ENCODE measurements around the gene ZNF880.
A peak's percentile ranks its signal among the peaks of the same experiment; 100 is the strongest.
"Not testable (repeated sequence)": the region's sequence is repeated elsewhere in the genome, so short reads cannot be mapped to it uniquely, and the experiment has no call there.

ZNF880 gene

DNA sequence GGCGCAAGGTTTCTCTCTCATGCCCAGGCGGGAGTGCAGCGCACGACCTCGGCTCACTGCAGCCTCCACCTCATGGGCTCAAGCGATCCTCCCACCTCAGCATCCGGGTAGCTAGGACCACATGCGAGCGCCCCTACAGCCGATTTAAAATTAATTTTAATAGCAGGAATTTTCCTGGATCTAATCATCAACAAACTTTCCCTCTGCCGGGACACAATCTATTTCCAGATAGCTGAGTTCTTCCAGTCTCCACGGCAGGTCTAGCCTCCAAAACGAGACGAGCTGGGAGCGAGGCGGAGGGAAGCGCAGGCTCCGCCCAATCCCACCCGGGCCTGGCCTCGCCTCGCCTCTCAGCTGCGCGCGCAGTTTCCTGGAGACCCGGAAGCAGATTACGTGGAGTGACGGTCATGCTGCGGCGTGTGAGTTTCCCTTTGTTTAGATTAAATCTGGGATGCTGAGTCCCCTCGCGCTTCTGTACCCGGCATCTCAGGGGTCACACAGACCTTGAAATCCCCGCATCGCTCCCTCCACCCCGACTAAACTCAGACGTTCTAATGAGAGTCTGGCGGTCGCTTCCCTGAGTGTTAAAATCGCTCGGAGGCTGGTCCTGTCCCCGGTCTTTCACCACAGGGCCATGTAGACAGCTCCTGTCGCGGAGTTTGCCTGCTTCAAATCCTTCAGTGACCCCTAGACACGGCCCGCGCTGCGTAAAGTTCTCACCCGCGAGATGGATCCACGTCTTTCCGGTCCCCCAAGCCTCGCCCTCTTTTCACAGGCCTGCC, at the start of gene ZNF880:
ZNF880 (plus strand) TSS at position 365 of the 782 bp plus-strand sequence; CDS start at position 408, 43 bp downstream.
- Histone ChIP-seq H3K27me3 (ENCODE audit: insufficient read depth, low read length) (no peaks in the 10 kb centered on the region), H3K36me3 (ENCODE audit: insufficient read depth, low read length) (peaks cover 30% of the 10 kb centered on the region), H3K4me1 (ENCODE audit: control insufficient read depth, insufficient read depth, low read length, unreplicated experiment) (peaks cover 4% of the 10 kb centered on the region), H3K79me2 (ENCODE audit: control insufficient read depth, insufficient read depth, low read length, unreplicated experiment) (peaks cover 11% of the 10 kb centered on the region), H2AFZ (ENCODE audit: low read length, unreplicated experiment) (peak within 1 kb of the TSS; percentile 98), H3K27ac (ENCODE audit: low read depth, low read length) (peak within 1 kb of the TSS; percentile 99), H3K4me3 (ENCODE audit: low read depth, low read length) (peak within 1 kb of the TSS; percentile 88)

GRCh38 chr19:52322429-52322828, 47.3 kb upstream of the ZNF880 start:
- Histone ChIP-seq H3K4me3 (ENCODE audit: low read depth, low read length) (no peak overlapping the region), H3K79me2 (ENCODE audit: control insufficient read depth, insufficient read depth, low read length, unreplicated experiment) (no peaks in the 10 kb centered on the region), H3K27ac (ENCODE audit: low read depth, low read length) (no peak overlapping the region), H2AFZ (ENCODE audit: low read length, unreplicated experiment) (no peak overlapping the region), H3K27me3 (ENCODE audit: insufficient read depth, low read length) (no peaks in the 10 kb centered on the region), H3K4me1 (ENCODE audit: control insufficient read depth, insufficient read depth, low read length, unreplicated experiment) (no peaks in the 10 kb centered on the region), H3K36me3 (ENCODE audit: insufficient read depth, low read length) (peaks cover 57% of the 10 kb centered on the region)

DNA sequence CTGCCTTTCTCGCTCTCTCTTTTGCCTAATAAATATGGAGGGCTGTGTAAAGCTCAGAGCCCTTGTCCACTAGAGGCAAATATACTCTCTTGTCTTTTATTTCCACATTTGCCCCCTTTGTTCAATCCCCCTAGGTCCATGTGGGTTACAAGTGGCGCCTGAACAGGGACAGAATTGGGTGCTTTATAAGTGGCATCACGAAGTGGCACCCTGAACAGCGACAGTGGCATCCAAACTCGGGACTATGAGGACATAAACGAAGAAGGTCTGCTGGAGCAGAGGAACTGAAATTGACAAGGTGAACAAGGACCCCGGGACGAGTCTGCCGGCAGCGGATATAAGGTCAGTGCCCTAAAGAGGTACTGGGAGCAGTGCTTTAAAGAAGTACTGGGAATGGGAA, 38.0 kb upstream of the ZNF880 start:
- no peaks in the 10 kb centered on the region for H3K79me2 ChIP-seq (ENCODE audit: control insufficient read depth, insufficient read depth, low read length, unreplicated experiment)
- no peak overlapping the region for H2AFZ ChIP-seq (ENCODE audit: low read length, unreplicated experiment)
- no peaks in the 10 kb centered on the region for H3K36me3 ChIP-seq (ENCODE audit: insufficient read depth, low read length)
- no peak overlapping the region for H3K27ac ChIP-seq (ENCODE audit: low read depth, low read length)
- no peaks in the 10 kb centered on the region for H3K4me1 ChIP-seq (ENCODE audit: control insufficient read depth, insufficient read depth, low read length, unreplicated experiment)
- no peak overlapping the region for H3K4me3 ChIP-seq (ENCODE audit: low read depth, low read length)
- H3K27me3 ChIP-seq (ENCODE audit: insufficient read depth, low read length), result no peaks in the 10 kb centered on the region

DNA sequence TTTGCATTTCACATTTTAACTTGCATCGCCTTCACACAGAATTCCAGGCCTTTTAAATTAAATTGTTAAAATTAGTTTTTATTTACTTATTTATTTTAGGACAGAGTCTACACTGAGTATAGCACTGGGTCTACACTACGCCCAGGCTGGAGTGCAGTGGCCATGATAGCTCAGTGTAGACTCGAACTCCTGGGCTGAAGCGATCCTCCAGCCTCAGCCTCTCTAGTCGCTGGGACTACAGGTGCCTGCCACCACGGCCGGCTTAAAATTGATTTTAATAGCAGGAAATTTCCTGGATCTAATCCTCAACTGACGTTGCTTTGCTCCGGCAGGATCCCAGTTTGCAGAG, 34.0 kb upstream of the ZNF880 start:
- Histone ChIP-seq H3K79me2 (ENCODE audit: control insufficient read depth, insufficient read depth, low read length, unreplicated experiment) (no peaks in the 10 kb centered on the region), H3K36me3 (ENCODE audit: insufficient read depth, low read length) (0 out of 2 replicates have a peak, but pooled peaks cover 3% of the 10 kb centered on the region), H3K27ac (ENCODE audit: low read depth, low read length) (no peak overlapping the region), H3K4me3 (ENCODE audit: low read depth, low read length) (peak overlapping the region; percentile 96), H2AFZ (ENCODE audit: low read length, unreplicated experiment) (peak overlapping the region; percentile 53), H3K27me3 (ENCODE audit: insufficient read depth, low read length) (no peaks in the 10 kb centered on the region), H3K4me1 (ENCODE audit: control insufficient read depth, insufficient read depth, low read length, unreplicated experiment) (no peaks in the 10 kb centered on the region)

DNA sequence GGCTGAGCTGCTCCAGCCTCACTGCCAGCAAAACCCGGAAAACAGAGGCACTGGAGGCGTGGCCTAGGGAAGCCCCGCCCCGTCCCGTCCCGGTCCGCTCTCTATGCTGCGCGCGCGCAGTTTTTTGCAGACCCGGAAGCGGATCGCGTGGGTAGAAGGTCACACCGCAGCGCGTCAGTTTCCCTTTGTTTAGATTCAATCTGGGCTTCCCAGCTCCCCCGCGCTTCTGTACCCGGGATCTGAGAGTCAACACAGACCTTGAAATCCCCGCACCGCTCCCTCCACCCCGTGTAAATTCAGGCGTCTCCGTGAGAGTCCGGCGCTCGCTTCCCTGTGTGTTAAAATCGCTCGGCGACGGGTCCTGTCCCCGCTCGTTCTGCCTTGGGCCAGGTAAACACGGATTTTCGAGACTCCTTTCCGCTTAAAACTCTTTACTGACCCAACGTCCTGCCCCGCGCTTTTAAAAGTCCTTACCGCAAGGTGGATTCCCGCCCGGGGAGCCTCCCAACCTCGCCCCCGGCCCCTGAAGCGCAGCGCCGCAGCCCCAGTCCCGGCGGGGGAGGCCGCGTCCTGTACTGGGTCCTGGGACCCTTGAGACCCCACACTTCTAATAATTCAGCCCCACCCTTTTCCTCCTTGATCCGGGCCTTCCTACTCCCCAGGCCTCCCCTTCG, 33.5 kb upstream of the ZNF880 start, which contains the start of gene ZNF610:
ZNF610 (plus strand) TSS at position 127 of the 674 bp plus-strand sequence. CDS start 12,930 bp downstream, outside the sequence.
- Histone ChIP-seq H2AFZ (ENCODE audit: low read length, unreplicated experiment) (peak within 1 kb of the TSS; percentile 74), H3K4me3 (ENCODE audit: low read depth, low read length) (peak within 1 kb of the TSS; percentile 96), H3K27ac (ENCODE audit: low read depth, low read length) (peak within 1 kb of the TSS; percentile 62), H3K36me3 (ENCODE audit: insufficient read depth, low read length) (0 out of 2 replicates have a peak, but pooled peaks cover 3% of the 10 kb centered on the region), H3K79me2 (ENCODE audit: control insufficient read depth, insufficient read depth, low read length, unreplicated experiment) (no peaks in the 10 kb centered on the region), H3K4me1 (ENCODE audit: control insufficient read depth, insufficient read depth, low read length, unreplicated experiment) (no peaks in the 10 kb centered on the region), H3K27me3 (ENCODE audit: insufficient read depth, low read length) (no peaks in the 10 kb centered on the region)

DNA sequence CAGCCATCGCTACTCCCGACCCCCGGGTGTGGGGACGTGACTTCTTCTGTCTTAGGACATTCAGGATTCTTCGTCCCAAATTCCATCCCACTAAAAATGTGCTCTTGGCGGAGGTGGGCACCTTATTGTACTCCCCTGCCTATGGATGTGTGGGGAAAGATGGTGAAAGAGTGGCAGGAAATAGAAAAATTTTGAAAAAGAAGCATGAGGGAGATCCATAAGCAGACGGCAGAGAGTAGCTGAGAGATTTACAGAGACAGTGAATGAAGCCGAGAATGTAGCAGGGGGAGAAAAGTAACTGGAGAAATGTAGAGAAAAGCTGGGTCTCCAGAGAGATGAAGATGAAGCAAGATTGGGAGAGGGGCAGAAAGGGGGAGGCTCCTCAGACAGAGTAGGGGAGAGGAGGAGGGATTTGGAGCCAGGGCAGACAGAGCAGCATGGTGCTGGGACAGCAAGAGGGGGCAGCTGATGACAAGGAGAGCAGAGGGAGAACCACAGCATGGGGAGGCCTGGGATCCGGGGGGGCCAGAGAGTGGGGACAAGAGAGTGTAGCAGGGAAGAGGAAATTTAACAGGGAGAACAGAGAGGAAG, 32.8 kb upstream of the ZNF880 start:
- Histone ChIP-seq H3K27me3 (ENCODE audit: insufficient read depth, low read length) (no peaks in the 10 kb centered on the region), H3K79me2 (ENCODE audit: control insufficient read depth, insufficient read depth, low read length, unreplicated experiment) (no peaks in the 10 kb centered on the region), H3K36me3 (ENCODE audit: insufficient read depth, low read length) (0 out of 2 replicates have a peak, but pooled peaks cover 3% of the 10 kb centered on the region), H2AFZ (ENCODE audit: low read length, unreplicated experiment) (peak overlapping the region; percentile 74), H3K4me3 (ENCODE audit: low read depth, low read length) (peak overlapping the region; percentile 96), H3K4me1 (ENCODE audit: control insufficient read depth, insufficient read depth, low read length, unreplicated experiment) (no peaks in the 10 kb centered on the region), H3K27ac (ENCODE audit: low read depth, low read length) (peak overlapping the region; percentile 62; the same call in 1 of the 2 replicates)

DNA sequence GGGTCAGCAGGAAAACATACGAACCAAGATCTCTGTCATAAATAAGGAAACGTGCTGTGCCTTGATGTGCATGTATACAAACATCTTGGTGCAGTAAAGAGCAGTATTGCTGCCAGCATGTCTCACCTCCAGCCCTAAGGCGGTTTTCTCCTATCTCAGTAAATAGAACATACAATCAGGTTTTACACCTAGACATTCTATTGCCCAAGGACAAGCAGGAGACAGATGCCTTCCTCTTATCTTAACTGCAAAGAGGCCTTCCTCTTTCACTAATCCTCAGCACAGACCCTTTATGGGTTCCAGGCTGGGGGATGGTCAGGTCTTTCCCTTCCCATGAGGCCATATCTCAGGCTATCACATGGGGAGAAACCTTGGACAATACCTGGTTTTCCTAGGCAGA, 30.7 kb upstream of the ZNF880 start:
- H3K27me3 ChIP-seq (ENCODE audit: insufficient read depth, low read length); H3K4me3 ChIP-seq (ENCODE audit: low read depth, low read length); H3K36me3 ChIP-seq (ENCODE audit: insufficient read depth, low read length); H2AFZ ChIP-seq (ENCODE audit: low read length, unreplicated experiment); H3K27ac ChIP-seq (ENCODE audit: low read depth, low read length); H3K4me1 ChIP-seq (ENCODE audit: control insufficient read depth, insufficient read depth, low read length, unreplicated experiment); H3K79me2 ChIP-seq (ENCODE audit: control insufficient read depth, insufficient read depth, low read length, unreplicated experiment): not testable (repeated sequence)

DNA sequence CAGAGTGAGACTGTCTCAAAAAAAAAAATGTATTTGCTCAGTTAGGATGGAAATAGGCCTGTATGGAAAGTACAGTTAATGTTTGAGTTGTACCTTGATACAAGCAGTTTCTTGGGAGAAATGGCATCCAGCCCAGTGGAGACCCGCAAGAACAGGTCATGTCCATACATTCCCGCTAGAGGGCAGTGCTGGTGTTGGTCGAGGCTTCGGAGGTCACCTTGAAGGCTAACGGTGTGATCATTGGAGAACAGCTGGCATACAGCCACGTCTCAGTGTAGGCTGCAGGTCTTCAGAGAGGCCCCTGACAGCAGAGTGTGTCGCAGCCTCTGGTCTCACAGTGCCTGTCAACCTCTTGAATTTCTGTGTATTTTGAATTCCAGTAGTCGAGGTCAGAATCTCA, 26.2 kb upstream of the ZNF880 start:
- no peak overlapping the region for H2AFZ ChIP-seq (ENCODE audit: low read length, unreplicated experiment)
- H3K27ac ChIP-seq (ENCODE audit: low read depth, low read length), result no peak overlapping the region
- no peak overlapping the region for H3K4me3 ChIP-seq (ENCODE audit: low read depth, low read length)
- no peaks in the 10 kb centered on the region for H3K4me1 ChIP-seq (ENCODE audit: control insufficient read depth, insufficient read depth, low read length, unreplicated experiment)
- no peaks in the 10 kb centered on the region for H3K79me2 ChIP-seq (ENCODE audit: control insufficient read depth, insufficient read depth, low read length, unreplicated experiment)
- H3K36me3 ChIP-seq (ENCODE audit: insufficient read depth, low read length), result peaks cover 7% of the 10 kb centered on the region
- no peaks in the 10 kb centered on the region for H3K27me3 ChIP-seq (ENCODE audit: insufficient read depth, low read length)

DNA sequence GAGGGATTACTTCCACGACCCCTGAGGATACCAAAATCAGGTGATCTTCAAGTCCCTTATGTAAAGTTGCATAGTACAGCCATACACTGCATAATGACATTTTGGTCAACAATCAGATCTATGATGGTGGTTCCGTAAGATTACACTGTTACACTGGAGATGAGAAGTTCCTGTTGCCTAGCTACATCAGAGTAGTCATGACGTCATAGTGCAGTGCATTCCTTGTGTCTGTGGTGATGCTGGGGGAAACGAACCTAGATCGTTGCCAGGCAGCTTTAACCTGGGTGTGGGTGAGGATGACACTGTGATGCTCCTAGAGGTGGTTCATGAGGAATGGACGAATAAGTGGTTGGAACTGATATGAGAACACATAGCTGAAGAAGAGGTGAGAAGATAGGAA, 24.6 kb upstream of the ZNF880 start:
- Histone ChIP-seq H2AFZ (ENCODE audit: low read length, unreplicated experiment) (no peak overlapping the region), H3K36me3 (ENCODE audit: insufficient read depth, low read length) (peaks cover 7% of the 10 kb centered on the region), H3K4me3 (ENCODE audit: low read depth, low read length) (no peak overlapping the region), H3K4me1 (ENCODE audit: control insufficient read depth, insufficient read depth, low read length, unreplicated experiment) (no peaks in the 10 kb centered on the region), H3K27ac (ENCODE audit: low read depth, low read length) (no peak overlapping the region), H3K79me2 (ENCODE audit: control insufficient read depth, insufficient read depth, low read length, unreplicated experiment) (no peaks in the 10 kb centered on the region), H3K27me3 (ENCODE audit: insufficient read depth, low read length) (no peaks in the 10 kb centered on the region)

- Histone ChIP-seq H3K4me3 (ENCODE audit: low read depth, low read length) (no peak overlapping the region), H3K4me1 (ENCODE audit: control insufficient read depth, insufficient read depth, low read length, unreplicated experiment) (no peaks in the 10 kb centered on the region), H3K27ac (ENCODE audit: low read depth, low read length) (no peak overlapping the region), H3K27me3 (ENCODE audit: insufficient read depth, low read length) (no peaks in the 10 kb centered on the region), H3K79me2 (ENCODE audit: control insufficient read depth, insufficient read depth, low read length, unreplicated experiment) (no peaks in the 10 kb centered on the region), H2AFZ (ENCODE audit: low read length, unreplicated experiment) (no peak overlapping the region), H3K36me3 (ENCODE audit: insufficient read depth, low read length) (peaks cover 29% of the 10 kb centered on the region)
These were observed 18.2 kb upstream of the ZNF880 start for GRCh38 chr19:52351512-52351911.
